Upper lobe of left lung (tissue), 4 donors: Measurements from ENCODE around the gene ELOVL6.

Experiments used
- EP300 ChIP-seq, 4 donors: sonication (generic); formaldehyde crosslinking; IDR thresholded peaks; one replicate each; pipeline ENCODE4 v1.5.1; 2017; ENCODE audit warnings: antibody characterized with exemption in 4 of 4, control low read depth in 2 of 4
- POLR2A ChIP-seq, 4 donors: fragments of 450-650 bp; IDR thresholded peaks; one replicate each; pipeline ENCODE4 v1.5.1; 2016 to 2017; ENCODE audit warnings: antibody characterized with exemption in 4 of 4, mild to moderate bottlenecking in 2 of 4
- TF ChIP-seq, protein P1 (sequence below), 6 experiments: fragments of 450-650 bp in 4 of 6; fragments of 200-600 bp in 2 of 6; sonication (generic) in 2 of 6; IDR thresholded peaks; one replicate each; pipeline ENCODE4 v1.5.1; 2016 to 2019; ENCODE audit warnings: antibody characterized with exemption in 6 of 6

DNA sequence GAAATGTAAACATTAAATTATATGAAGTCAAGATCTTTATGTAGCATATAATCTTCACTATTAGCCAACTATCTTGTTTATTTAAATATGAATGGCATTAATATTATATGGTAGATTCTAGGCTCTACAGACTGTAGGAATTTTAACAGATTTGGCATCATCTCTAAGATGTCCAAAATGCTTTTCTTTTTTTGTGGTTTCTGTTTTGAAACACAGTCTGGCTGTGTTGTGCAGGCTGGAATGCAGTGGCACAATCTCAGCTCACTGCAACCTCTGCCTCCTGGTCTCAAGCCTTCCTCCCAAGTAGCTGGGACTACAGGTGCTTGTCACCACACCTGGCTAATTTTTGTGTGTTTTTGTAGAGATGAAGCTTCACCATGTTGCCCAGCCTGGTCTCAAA is 76.2 kb downstream of the ELOVL6 start:
- TF ChIP-seq POLR2A (IDR thresholded peaks at IDR 0.05): no peak
- TF ChIP-seq, protein P1, sequence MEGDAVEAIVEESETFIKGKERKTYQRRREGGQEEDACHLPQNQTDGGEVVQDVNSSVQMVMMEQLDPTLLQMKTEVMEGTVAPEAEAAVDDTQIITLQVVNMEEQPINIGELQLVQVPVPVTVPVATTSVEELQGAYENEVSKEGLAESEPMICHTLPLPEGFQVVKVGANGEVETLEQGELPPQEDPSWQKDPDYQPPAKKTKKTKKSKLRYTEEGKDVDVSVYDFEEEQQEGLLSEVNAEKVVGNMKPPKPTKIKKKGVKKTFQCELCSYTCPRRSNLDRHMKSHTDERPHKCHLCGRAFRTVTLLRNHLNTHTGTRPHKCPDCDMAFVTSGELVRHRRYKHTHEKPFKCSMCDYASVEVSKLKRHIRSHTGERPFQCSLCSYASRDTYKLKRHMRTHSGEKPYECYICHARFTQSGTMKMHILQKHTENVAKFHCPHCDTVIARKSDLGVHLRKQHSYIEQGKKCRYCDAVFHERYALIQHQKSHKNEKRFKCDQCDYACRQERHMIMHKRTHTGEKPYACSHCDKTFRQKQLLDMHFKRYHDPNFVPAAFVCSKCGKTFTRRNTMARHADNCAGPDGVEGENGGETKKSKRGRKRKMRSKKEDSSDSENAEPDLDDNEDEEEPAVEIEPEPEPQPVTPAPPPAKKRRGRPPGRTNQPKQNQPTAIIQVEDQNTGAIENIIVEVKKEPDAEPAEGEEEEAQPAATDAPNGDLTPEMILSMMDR (IDR thresholded peaks at IDR 0.05): no peak
- no peak for TF ChIP-seq EP300 (IDR thresholded peaks at IDR 0.05)
